K562 (cell line): ENCODE results near the gene RGR. TPM values are rescaled to one million over a fixed set of nuclear protein-coding genes. Genes with fewer than 3 reads are reported as not detected.

ENCODE experiments used
- ATAC-seq: fragments of 200-7000 bp; cut with Tn5 transposase; 3 replicates; pipeline ENCODE4 v1.9.1; 2020; ENCODE audit warnings: moderate library complexity
- BruUV-seq: library from RNA; stranded (reverse); fragments of 400-500 nt; replicated peaks from 2 replicates; lab custom pipeline; 2021; lab: Mats Ljungman, UMichigan
- CTCF ChIA-PET: fragments of 300-600 bp; formaldehyde crosslinking; extraction: SDS; loops from one replicate; lab custom pipeline; 2021; ENCODE audit warnings: low intra/inter-chr PET ratio; lab: Yijun Ruan, JAX
- POLR2A ChIA-PET: fragments of 300-600, 350-650 bp; sonication (Branson Sonifier 250); formaldehyde crosslinking; extraction: SDS; loops from one replicate; lab custom pipeline; 2021; ENCODE audit warnings: antibody characterized with exemption, inconsistent platforms; lab: Yijun Ruan, JAX
- DNase-seq, 4 experiments: peaks; one replicate each; pipeline versions ENCODE4 v3.0.0 to v3.0.0-alpha.2; 2011 to 2018; ENCODE audit warnings: low spot score in 3 of 4, mixed read lengths in 3 of 4; ENCODE audit errors: extremely low read depth in 1 of 4
- FAIRE-seq: peaks from 2 replicates; lab custom pipeline; 2011; peaks lifted over from hg19 to GRCh38; lab: Jason Lieb, UNC
- H2AFZ ChIP-seq: 2 replicates; pipeline ENCODE4 v1.6.0; 2011; ENCODE audit warnings: low read depth, low read length, control low read depth, inconsistent platforms
- H3K27ac ChIP-seq: fragments of 200-600 bp; 3 replicates; pipeline ENCODE4 v1.8.0; 2011; ENCODE audit warnings: low read depth, mild to moderate bottlenecking, control low read depth, inconsistent platforms, low read length, moderate library complexity, mixed read lengths; ENCODE audit errors: extremely low read depth
- H3K27me3 ChIP-seq, 2 experiments: fragments of 300-600 bp in 1 of 2; 2 replicates in 1 of 2; 3 replicates in 1 of 2; pipeline versions ENCODE4 v1.6.0 to v1.8.0; 2011; ENCODE audit warnings: inconsistent platforms in 2 of 2, low read length in 2 of 2, mild to moderate bottlenecking in 1 of 2, mixed read lengths in 1 of 2, moderate library complexity in 1 of 2; ENCODE audit not compliant: control insufficient read depth in 2 of 2, insufficient read depth in 2 of 2
- H3K36me3 ChIP-seq: fragments of 300-600 bp; 3 replicates; pipeline ENCODE4 v1.8.0; 2011; ENCODE audit warnings: mild to moderate bottlenecking, low read length, inconsistent platforms; ENCODE audit not compliant: control insufficient read depth, insufficient read depth
- H3K4me1 ChIP-seq, 2 experiments: fragments of 200-600 bp in 1 of 2; replicated peaks in 1 of 2; 2 replicates in 1 of 2; 3 replicates in 1 of 2; pipeline versions ENCODE4 v1.5.1 to v1.8.0; 2011; ENCODE audit warnings: inconsistent platforms in 2 of 2, low read length in 2 of 2, mild to moderate bottlenecking in 1 of 2, mixed read lengths in 1 of 2, moderate library complexity in 1 of 2; ENCODE audit not compliant: control insufficient read depth in 2 of 2, insufficient read depth in 2 of 2
- H3K4me2 ChIP-seq: 2 replicates; pipeline ENCODE4 v1.6.1; 2011; ENCODE audit warnings: low read length, control low read depth, inconsistent platforms, mixed read lengths; ENCODE audit not compliant: insufficient read depth
- H3K4me3 ChIP-seq: fragments of 200-600 bp; sonication (generic), shearing (Covaris generic); 2 replicates; pipeline ENCODE4 v1.5.1; 2016; ENCODE audit warnings: control low read depth, inconsistent platforms
- H3K79me2 ChIP-seq: fragments of 200-600 bp; 3 replicates; pipeline ENCODE4 v1.8.0; 2011; ENCODE audit warnings: low read length, inconsistent platforms; ENCODE audit not compliant: control insufficient read depth, insufficient read depth
- H3K9ac ChIP-seq, 2 experiments: 2 replicates each; pipeline versions ENCODE4 v1.6.0 to v1.6.1; 2011; ENCODE audit warnings: low read depth in 2 of 2, low read length in 2 of 2, control low read depth in 1 of 2, inconsistent platforms in 1 of 2, mild to moderate bottlenecking in 1 of 2, mixed read lengths in 1 of 2; ENCODE audit not compliant: insufficient read depth in 1 of 2
- H3K9me1 ChIP-seq: one replicate; pipeline ENCODE4 v1.6.0; 2011; ENCODE audit warnings: inconsistent platforms, mild to moderate bottlenecking, low read length, moderate library complexity; ENCODE audit not compliant: control insufficient read depth, insufficient read depth
- H3K9me3 ChIP-seq: replicated peaks from 2 replicates; pipeline ENCODE4 v1.5.1; 2011; ENCODE audit warnings: low read depth, low read length, inconsistent platforms; ENCODE audit not compliant: control insufficient read depth, insufficient read depth
- H4K20me1 ChIP-seq: replicated peaks from 2 replicates; pipeline ENCODE4 v1.6.1; 2011; ENCODE audit warnings: low read length, inconsistent platforms, mixed read lengths; ENCODE audit not compliant: control insufficient read depth, insufficient read depth
- ARID3B ChIP-seq: fragments of 250-450 bp; sonication (Bioruptor Pico); IDR thresholded peaks from 2 replicates; pipeline ENCODE4 v1.4.0; 2020; ENCODE audit warnings: borderline replicate concordance
- CREB1 ChIP-seq, 2 experiments: sonication (generic) in 1 of 2; formaldehyde crosslinking in 1 of 2; IDR thresholded peaks; 2 replicates each; pipeline versions ENCODE4 v1.6.1 to v1.8.0; 2012 to 2022; ENCODE audit warnings: inconsistent platforms in 1 of 2, mild to moderate bottlenecking in 1 of 2, missing genetic modification reagents in 1 of 2, moderate library complexity in 1 of 2
- HLTF ChIP-seq: fragments of 450-650 bp; IDR thresholded peaks from 2 replicates; pipeline ENCODE4 v1.6.1; 2016
- IRF1 ChIP-seq: sonication (generic); formaldehyde crosslinking; IDR thresholded peaks from 2 replicates; pipeline ENCODE4 v1.8.0; 2022; ENCODE audit warnings: missing genetic modification reagents, mild to moderate bottlenecking, borderline replicate concordance
- KLF1 ChIP-seq: fragments of 450-650 bp; IDR thresholded peaks from 2 replicates; pipeline ENCODE4 v1.6.1; 2016; ENCODE audit warnings: missing genetic modification characterization, missing compliant biosample characterization
- MIER1 ChIP-seq: fragments of 450-650 bp; IDR thresholded peaks from 2 replicates; pipeline ENCODE4 v1.6.1; 2016; ENCODE audit warnings: antibody characterized with exemption, mild to moderate bottlenecking, low read depth
- NBN ChIP-seq: fragments of 450-650 bp; IDR thresholded peaks from 2 replicates; pipeline ENCODE4 v1.6.1; 2016; ENCODE audit warnings: low read depth, mild to moderate bottlenecking
- NR3C1 ChIP-seq: sonication (generic); formaldehyde crosslinking; IDR thresholded peaks from 2 replicates; pipeline ENCODE4 v1.8.1; 2022; ENCODE audit warnings: missing genetic modification reagents
- POLR3A ChIP-seq: IDR thresholded peaks from 2 replicates; pipeline ENCODE4 v1.6.1; 2011; ENCODE audit warnings: borderline replicate concordance, mild to moderate bottlenecking, moderate library complexity; ENCODE audit not compliant: insufficient read length, insufficient read depth; ENCODE audit errors: extremely low read depth
- PTRF ChIP-seq: fragments of 450-650 bp; IDR thresholded peaks from 2 replicates; pipeline ENCODE4 v1.6.1; 2016; ENCODE audit warnings: mild to moderate bottlenecking, missing genetic modification characterization, missing compliant biosample characterization
- RFX7 ChIP-seq: fragments of 250-450 bp; sonication (Bioruptor Pico); IDR thresholded peaks from 2 replicates; pipeline ENCODE4 v1.5.1; 2021; ENCODE audit warnings: mild to moderate bottlenecking
- TAF7 ChIP-seq: fragments of 450-650 bp; IDR thresholded peaks from 2 replicates; pipeline ENCODE4 v1.6.1; 2016; ENCODE audit warnings: missing genetic modification characterization, missing compliant biosample characterization
- TAL1 ChIP-seq: fragments of 450-650 bp; IDR thresholded peaks from 2 replicates; pipeline ENCODE4 v1.6.1; 2016; ENCODE audit warnings: mild to moderate bottlenecking
- TBP ChIP-seq: optimal IDR thresholded peaks from 2 replicates; pipeline ENCODE3; 2011; ENCODE audit warnings: low read depth, low read length, improper control_type of control experiment
- U2AF1 ChIP-seq: fragments of 200-400 bp; formaldehyde crosslinking; optimal IDR thresholded peaks from 2 replicates; pipeline ENCODE3; 2017; ENCODE audit warnings: mild to moderate bottlenecking, low read depth, low read length, moderate library complexity
- ZEB2 ChIP-seq: fragments of 450-650 bp; IDR thresholded peaks from 2 replicates; pipeline ENCODE4 v1.6.1; 2016
- ZNF124 ChIP-seq: sonication (generic); formaldehyde crosslinking; IDR thresholded peaks from 2 replicates; pipeline ENCODE4 v1.8.1; 2022; ENCODE audit warnings: missing genetic modification reagents
- ZNF146 ChIP-seq: IDR thresholded peaks from one replicate; pipeline ENCODE4 v1.6.1; 2018; ENCODE audit warnings: missing compliant biosample characterization; ENCODE audit not compliant: unreplicated experiment
- ZNF280B ChIP-seq: fragments of 250-450 bp; sonication (Bioruptor Pico); IDR thresholded peaks from 2 replicates; pipeline ENCODE4 v1.5.1; 2021; ENCODE audit warnings: mild to moderate bottlenecking
- ZNF444 ChIP-seq: fragments of 250-450 bp; sonication (Bioruptor Pico); IDR thresholded peaks from 2 replicates; pipeline ENCODE4 v1.4.0; 2020; ENCODE audit warnings: mild to moderate bottlenecking, moderate library complexity
- ZNF583 ChIP-seq: fragments of 250-450 bp; sonication (Bioruptor Pico); IDR thresholded peaks from 2 replicates; pipeline ENCODE4 v1.4.0; 2020
- WGBS: fragments of 100-300 bp; shearing (Covaris generic); methylation state at CpG from one replicate; pipeline ENCODE4 v1.1.6; 2016; ENCODE audit warnings: low coverage, mixed read lengths; ENCODE audit not compliant: insufficient coverage; ENCODE audit errors: missing lambda C conversion rate; 5-methylcytosine and 5-hydroxymethylcytosine counted together
- in situ Hi-C: fragments of 300-500 bp; cut with MboI; formaldehyde crosslinking; loops from 4 replicates; pipeline ENCODE4 v1.15.0; 2018; ENCODE audit warnings: inconsistent platforms, mixed read lengths
- intact Hi-C: fragments of 100-400 bp; cut with micrococcal nuclease; formaldehyde crosslinking; loops from 2 replicates; pipeline ENCODE4 v1.14.2; 2022
- polyA plus RNA-seq, 8 experiments: library from polyadenylated mRNA; depleted of rRNA in 4 of 8; stranded (reverse) in 5 of 8; unstranded in 3 of 8; fragments of >200 nt; fragmentation: Nextera tagmentation in 2 of 8; fragmentation: Illumina TruSeq in 1 of 8; extraction: Ambion mirVana in 2 of 8; extraction: Trizol in 1 of 8; gene quantifications; 2 replicates each; pipeline versions ENCODE4 v1.2.1 to v1.2.3, GENCODE V29; 2011 to 2014; ENCODE audit warnings: inconsistent platforms in 1 of 8, missing spikeins in 1 of 8
- total RNA-seq, 7 experiments: library from RNA; depleted of rRNA in 6 of 7; stranded (reverse); fragments of >200 nt in 6 of 7; fragmentation: Illumina TruSeq in 2 of 7; extraction: Trizol in 2 of 7; gene quantifications; 2 replicates each; pipeline versions ENCODE4 v1.2.1 to v1.2.3, GENCODE V29; 2011 to 2021; ENCODE audit warnings: low replicate concordance in 1 of 7

The RGR gene
- total and polyA plus RNA-seq, 9 of the 15 experiments (the other 6 are each of a cell fraction or from before 2014, with no cell fraction given), result not detected

- intact Hi-C loops (loop anchor here (5.0 kb wide), 1 partner anchor 125 kb away; no protein-coding TSS in a partner anchor), in situ Hi-C loops (no loop called here)
- Histone ChIP-seq H3K9me1 (no peaks in the 10 kb centered on the region), H3K9me3 (no peaks in the 10 kb centered on the region), H2AFZ (peak overlapping the region; percentile 75), H3K4me2 (peak overlapping the region; percentile 22; the same call in 1 of the 2 replicates), H3K36me3 (no peaks in the 10 kb centered on the region), H3K4me3 (no peak overlapping the region), H3K27ac (no peak overlapping the region), H3K79me2 (no peaks in the 10 kb centered on the region), H3K9ac (peak overlapping the region in 1 of 2 experiments; percentile 72; a peak in 2 of 4 replicates), H4K20me1 (no peaks in the 10 kb centered on the region), H3K4me1 (peaks cover 4 to 15% of the 10 kb centered on the region in 2 experiments; a peak in 2 of 5 replicates), H3K27me3 (peaks cover 5 to 40% of the 10 kb centered on the region in 2 experiments; a peak in 2 of 5 replicates)
- WGBS, result 42% methylated on average over 15 of the region's 15 CpGs
- no TSS peak for BruUV-seq
- ChIA-PET POLR2A (no interaction called here), CTCF (no interaction called here)
- no peak for DNase-seq
- no peak for ATAC-seq
- FAIRE-seq, result no peak
- TF ChIP-seq ZNF583 (CRISPR knock-in tag), result no peak
- TF ChIP-seq NR3C1 (CRISPR knock-in tag), result no peak
- TF ChIP-seq ZNF444, result no peak
- TF ChIP-seq TAL1, result no peak
- no peak for TF ChIP-seq TAF7 (tag)
- no peak for TF ChIP-seq MIER1
- no peak for TF ChIP-seq CREB1 (IDR thresholded peaks at IDR 0.05)
- 0 out of 2 replicates have a peak, but pooled peaks have one; percentile 9 for TF ChIP-seq CREB1 (CRISPR knock-in tag; IDR thresholded peaks at IDR 0.05)
- no peak for TF ChIP-seq ZNF146 (CRISPR knock-in tag)
- no peak for TF ChIP-seq TBP
- no peak for TF ChIP-seq POLR3A
- 0 out of 2 replicates have a peak, but pooled peaks have one; percentile 3 for TF ChIP-seq ZNF124
- no peak for TF ChIP-seq HLTF
- TF ChIP-seq KLF1 (tag), result no peak
- TF ChIP-seq ZEB2, result no peak
- no peak for TF ChIP-seq U2AF1
- TF ChIP-seq ZNF280B (CRISPR knock-in tag), result no peak
- no peak; the same call in 1 of the 2 replicates for TF ChIP-seq NBN
- 0 out of 2 replicates have a peak, but pooled peaks have one; percentile 50 for TF ChIP-seq ARID3B
- no peak for TF ChIP-seq PTRF (tag)
- TF ChIP-seq RFX7 (CRISPR knock-in tag), result no peak
- TF ChIP-seq IRF1 (CRISPR knock-in tag), result no peak; the same call in 1 of the 2 replicates
Observed at GRCh38 chr10:84257343-84258020, 12.6 kb downstream of the RGR start.
